ENCODE measurements around the gene FOXD1.
"Not testable (repeated sequence)": the region's sequence is repeated elsewhere in the genome, so short reads cannot be mapped to it uniquely, and the experiment has no call there.

The FOXD1 gene

GRCh38 chr5:73415171-73415570 lies 33.4 kb downstream of the FOXD1 start:
- no peak for DNase-seq

- no peak for DNase-seq
Measured at GRCh38 chr5:73412597-73412988, 36.0 kb downstream of the FOXD1 start.

- DNase-seq: no peak
Measured at GRCh38 chr5:73411936-73412596, 36.5 kb downstream of the FOXD1 start.

GRCh38 chr5:73409927-73410326 lies 38.6 kb downstream of the FOXD1 start:
- DNase-seq: not testable (repeated sequence)

GRCh38 chr5:73405691-73406090 lies 42.9 kb downstream of the FOXD1 start:
- DNase-seq: no peak

GRCh38 chr5:73399775-73400174 lies 48.8 kb downstream of the FOXD1 start:
- DNase-seq: no peak
